Measurements from ENCODE around the gene MEX3C. TPM values are rescaled to one million over a fixed set of nuclear protein-coding genes. Genes with fewer than 3 reads are reported as not detected.

Gene MEX3C
- total RNA-seq, 1 experiment from 2014 or later: 45.0 TPM

- ATAC-seq: no peak; the same call in 1 of the 2 replicates
- H2AFZ ChIP-seq (ENCODE audit: low read depth, low read length, poor library complexity, severe bottlenecking): no peak overlapping the region
- peak overlapping the region; percentile 83 for H3K9ac ChIP-seq (ENCODE audit: low read length)
- H3K9me3 ChIP-seq (ENCODE audit: control insufficient read depth in 1 of 2, insufficient read depth in 1 of 2, low read depth in 1 of 2, low read length in 2 of 2): no peaks in the 10 kb centered on the region
- peak overlapping the region; percentile 88 for H3K4me2 ChIP-seq (ENCODE audit: low read length)
- peaks cover 11 to 26% of the 10 kb centered on the region in 2 experiments; a peak in 3 of 4 replicates for H3K4me1 ChIP-seq (ENCODE audit: control insufficient read depth in 1 of 2, insufficient read depth in 2 of 2, low read length in 2 of 2)
- RAD21 ChIA-PET (ENCODE audit: low non-redundant PET in 1 of 2, low total read pairs in 2 of 2, uncharacterized antibody in 2 of 2, unreplicated experiment in 2 of 2): no interaction called here
- no peaks in the 10 kb centered on the region for H3K36me3 ChIP-seq (ENCODE audit: control insufficient read depth in 1 of 2, insufficient read depth in 2 of 2, low read length in 2 of 2)
- H3K27me3 ChIP-seq (ENCODE audit: insufficient read depth, low read length): no peaks in the 10 kb centered on the region
- BruUV-seq (replicated peaks): no TSS peak
- H3K4me3 ChIP-seq (replicated peaks in 1 of 2; ENCODE audit: low read depth in 1 of 2, low read length in 2 of 2): peak overlapping the region; percentile 83 to 98
- peak overlapping the region; percentile 88 for H3K27ac ChIP-seq (ENCODE audit: low read depth, low read length)
- DNase-seq (ENCODE audit: low read depth, low spot score): peak; percentile 18
- H3K79me2 ChIP-seq (ENCODE audit: insufficient read depth, low read length): peaks cover 61% of the 10 kb centered on the region
- H4K20me1 ChIP-seq (ENCODE audit: insufficient read depth): no peaks in the 10 kb centered on the region
- intact Hi-C loops (cut with micrococcal nuclease): loop anchor here (5.0 kb wide), 2 partner anchors 228 to 318 kb away; partner anchors contain the start of genes ELAC1 and ME2
- TF ChIP-seq POLR2AphosphoS5 (IDR thresholded peaks at IDR 0.05; ENCODE audit: low read depth, low read length) (0 out of 2 replicates have a peak, but pooled peaks have one; percentile 31), YY1 (IDR thresholded peaks at IDR 0.05; ENCODE audit: extremely low read depth, insufficient replicate concordance, low read depth, low read length) (no peak)
- no peaks in the 10 kb centered on the region for H3K9me2 ChIP-seq (ENCODE audit: insufficient read depth)
- CTCF ChIA-PET: interaction anchor here (0.9 kb wide), 1 partner anchor 11 kb away, joined by 3 read pairs; no protein-coding TSS in a partner anchor
- POLR2A ChIA-PET: interaction anchor here (1.1 kb wide), 1 partner anchor 11 kb away, joined by 4 read pairs; no protein-coding TSS in a partner anchor
These were observed 1.9 kb downstream of the MEX3C start for GRCh38 chr18:51195451-51196117.

- CTCF ChIA-PET: interaction anchor here (0.9 kb wide), 1 partner anchor 11 kb away, joined by 3 read pairs; no protein-coding TSS in a partner anchor
- no peak overlapping the region for H2AFZ ChIP-seq (ENCODE audit: low read depth, low read length, poor library complexity, severe bottlenecking)
- BruUV-seq (replicated peaks): TSS peak; percentile 33
- H3K27ac ChIP-seq (ENCODE audit: low read depth, low read length): peak overlapping the region; percentile 88; the same call in 1 of the 2 replicates
- peak overlapping the region; percentile 88 for H3K4me2 ChIP-seq (ENCODE audit: low read length)
- RAD21 ChIA-PET (ENCODE audit: low non-redundant PET in 1 of 2, low total read pairs in 2 of 2, uncharacterized antibody in 2 of 2, unreplicated experiment in 2 of 2): no interaction called here
- DNase-seq (ENCODE audit: low read depth, low spot score) (no peak), ATAC-seq (no peak)
- POLR2A ChIA-PET: no interaction called here
- H3K9ac ChIP-seq (ENCODE audit: low read length): peak overlapping the region; percentile 83
- H3K9me2 ChIP-seq (ENCODE audit: insufficient read depth): no peaks in the 10 kb centered on the region
- no peaks in the 10 kb centered on the region for H4K20me1 ChIP-seq (ENCODE audit: insufficient read depth)
- intact Hi-C loops (cut with micrococcal nuclease): loop anchor here (5.0 kb wide), 2 partner anchors 228 to 318 kb away; partner anchors contain the start of genes ELAC1 and ME2
- peak overlapping the region; percentile 83 to 98 for H3K4me3 ChIP-seq (replicated peaks in 1 of 2; ENCODE audit: low read depth in 1 of 2, low read length in 2 of 2)
- H3K9me3 ChIP-seq (ENCODE audit: control insufficient read depth in 1 of 2, insufficient read depth in 1 of 2, low read depth in 1 of 2, low read length in 2 of 2): no peaks in the 10 kb centered on the region
- peaks cover 11 to 26% of the 10 kb centered on the region in 2 experiments; a peak in 3 of 4 replicates for H3K4me1 ChIP-seq (ENCODE audit: control insufficient read depth in 1 of 2, insufficient read depth in 2 of 2, low read length in 2 of 2)
- H3K27me3 ChIP-seq (ENCODE audit: insufficient read depth, low read length): no peaks in the 10 kb centered on the region
- no peaks in the 10 kb centered on the region for H3K36me3 ChIP-seq (ENCODE audit: control insufficient read depth in 1 of 2, insufficient read depth in 2 of 2, low read length in 2 of 2)
- H3K79me2 ChIP-seq (ENCODE audit: insufficient read depth, low read length): peaks cover 67% of the 10 kb centered on the region
- TF ChIP-seq EZH2phosphoT487 (IDR thresholded peaks at IDR 0.05; ENCODE audit: borderline replicate concordance) (no peak), FOSL1 (IDR thresholded peaks at IDR 0.05; ENCODE audit: low read depth) (no peak), CEBPB (IDR thresholded peaks at IDR 0.05; ENCODE audit: low read depth) (no peak), CTCF (IDR thresholded peaks at IDR 0.05 in 2 of 3, conservative IDR thresholded peaks at IDR 0.05 in 1 of 3; ENCODE audit: borderline replicate concordance in 1 of 3, insufficient read depth in 1 of 3, low read depth in 2 of 3, low read length in 2 of 3) (no peak), SRF (IDR thresholded peaks at IDR 0.05; ENCODE audit: low read depth) (no peak), SIN3A (IDR thresholded peaks at IDR 0.05; ENCODE audit: low read depth) (no peak), RAD21 (IDR thresholded peaks at IDR 0.05; ENCODE audit: low read depth) (no peak), YY1 (IDR thresholded peaks at IDR 0.05; ENCODE audit: extremely low read depth, insufficient replicate concordance, low read depth, low read length) (no peak), ZFX (IDR thresholded peaks at IDR 0.05) (no peak), SP1 (IDR thresholded peaks at IDR 0.05; ENCODE audit: low read depth) (no peak), POLR2A (IDR thresholded peaks at IDR 0.05; ENCODE audit: borderline replicate concordance, extremely low read depth, insufficient read depth, insufficient read length) (no peak), ZNF274 (IDR thresholded peaks at IDR 0.05; ENCODE audit: low read depth, low read length) (no peak), EZH2 (IDR thresholded peaks at IDR 0.05) (no peak), REST (IDR thresholded peaks at IDR 0.05; ENCODE audit: low read depth) (no peak)
These were observed 2.4 kb downstream of the MEX3C start for GRCh38 chr18:51195086-51195450.
